ENCODE data around the gene RPS6KC1. TPM values are rescaled to one million over a fixed set of nuclear protein-coding genes. Genes with fewer than 3 reads are reported as not detected.
"Not testable (repeated sequence)": the region's sequence is repeated elsewhere in the genome, so short reads cannot be mapped to it uniquely, and the experiment has no call there.

The RPS6KC1 gene
- total RNA-seq, 4 donors from 2014 or later, result 22.9 to 30.1 (median 26.7) TPM

GRCh38 chr1:213303286-213303685 is 252.2 kb downstream of the RPS6KC1 start:
- H3K27me3 ChIP-seq, result no peaks in the 10 kb centered on the region
- no peak overlapping the region for H3K4me3 ChIP-seq
- 51 to 57% methylated on average over 8 of the region's 8 CpGs for WGBS, 2 donors
- DNase-seq (ENCODE audit: low spot score in 2 of 2), result no peak
- H3K4me1 ChIP-seq, result no peaks in the 10 kb centered on the region
- H3K27ac ChIP-seq, result no peak overlapping the region
- no peaks in the 10 kb centered on the region for H3K9me3 ChIP-seq
- TF ChIP-seq, protein P1, sequence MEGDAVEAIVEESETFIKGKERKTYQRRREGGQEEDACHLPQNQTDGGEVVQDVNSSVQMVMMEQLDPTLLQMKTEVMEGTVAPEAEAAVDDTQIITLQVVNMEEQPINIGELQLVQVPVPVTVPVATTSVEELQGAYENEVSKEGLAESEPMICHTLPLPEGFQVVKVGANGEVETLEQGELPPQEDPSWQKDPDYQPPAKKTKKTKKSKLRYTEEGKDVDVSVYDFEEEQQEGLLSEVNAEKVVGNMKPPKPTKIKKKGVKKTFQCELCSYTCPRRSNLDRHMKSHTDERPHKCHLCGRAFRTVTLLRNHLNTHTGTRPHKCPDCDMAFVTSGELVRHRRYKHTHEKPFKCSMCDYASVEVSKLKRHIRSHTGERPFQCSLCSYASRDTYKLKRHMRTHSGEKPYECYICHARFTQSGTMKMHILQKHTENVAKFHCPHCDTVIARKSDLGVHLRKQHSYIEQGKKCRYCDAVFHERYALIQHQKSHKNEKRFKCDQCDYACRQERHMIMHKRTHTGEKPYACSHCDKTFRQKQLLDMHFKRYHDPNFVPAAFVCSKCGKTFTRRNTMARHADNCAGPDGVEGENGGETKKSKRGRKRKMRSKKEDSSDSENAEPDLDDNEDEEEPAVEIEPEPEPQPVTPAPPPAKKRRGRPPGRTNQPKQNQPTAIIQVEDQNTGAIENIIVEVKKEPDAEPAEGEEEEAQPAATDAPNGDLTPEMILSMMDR (IDR thresholded peaks at IDR 0.05), result no peak
- no peak for TF ChIP-seq POLR2A (IDR thresholded peaks at IDR 0.05)
- no peak for TF ChIP-seq EP300 (IDR thresholded peaks at IDR 0.05)
- H3K36me3 ChIP-seq, result no peaks in the 10 kb centered on the region

DNA sequence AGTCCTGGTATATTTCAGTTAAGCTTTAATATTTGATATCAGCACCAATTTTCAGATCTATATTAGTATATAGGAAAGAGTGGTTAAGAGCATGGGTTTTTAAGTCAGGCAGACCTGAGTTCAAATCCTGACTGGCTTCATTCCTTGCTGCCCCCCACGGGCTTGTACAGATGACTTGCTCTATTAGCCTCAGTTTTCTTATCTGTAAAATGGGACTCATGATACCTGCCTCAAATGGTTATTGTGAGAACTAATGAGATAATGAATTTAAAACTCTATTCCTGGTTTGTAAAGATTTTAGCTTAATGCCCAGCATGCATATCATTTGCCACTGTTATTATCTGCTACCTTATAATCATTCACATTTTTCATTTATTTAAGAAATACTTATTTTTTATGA is 264.5 kb downstream of the RPS6KC1 start:
- no peak for DNase-seq (ENCODE audit: low spot score in 2 of 2)
- TF ChIP-seq POLR2A (IDR thresholded peaks at IDR 0.05) (no peak), EP300 (IDR thresholded peaks at IDR 0.05) (no peak)
- TF ChIP-seq, protein P1 (IDR thresholded peaks at IDR 0.05), result no peak
- Histone ChIP-seq H3K4me1 (no peaks in the 10 kb centered on the region), H3K36me3 (no peaks in the 10 kb centered on the region), H3K27ac (no peak overlapping the region), H3K9me3 (no peaks in the 10 kb centered on the region), H3K27me3 (no peaks in the 10 kb centered on the region), H3K4me3 (no peak overlapping the region)
- 79 to 97% methylated on average over 1 of the region's 1 CpG for WGBS, 2 donors

DNA sequence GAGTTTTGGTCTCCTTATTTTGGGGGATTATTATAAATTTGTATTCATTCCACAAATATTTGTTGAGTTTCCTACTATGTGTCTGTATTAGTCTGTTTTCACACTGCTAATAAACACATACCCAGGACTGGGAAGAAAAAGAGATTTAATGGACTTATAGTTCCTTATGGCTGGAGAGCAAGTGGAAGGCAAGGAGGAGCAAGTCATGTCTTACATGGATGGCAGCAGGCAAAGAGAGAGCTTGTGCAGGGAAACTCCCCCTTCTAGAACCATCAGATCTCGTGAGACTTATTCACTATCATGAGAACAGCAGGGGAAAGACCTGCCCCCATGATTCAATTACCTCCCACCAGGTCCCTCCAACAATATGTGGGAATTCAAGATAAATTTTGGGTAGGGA is 267.4 kb downstream of the RPS6KC1 start:
- not testable (repeated sequence) for H3K9me3 ChIP-seq; H3K27me3 ChIP-seq; H3K36me3 ChIP-seq; H3K4me1 ChIP-seq; H3K4me3 ChIP-seq; H3K27ac ChIP-seq; DNase-seq (ENCODE audit: low spot score in 2 of 2)
- WGBS, 2 donors, result 65 to 87% methylated on average over 1 of the region's 1 CpG

- H3K4me1 ChIP-seq, result peaks cover 0 to 2% (median 0%) of the 10 kb centered on the region in 4 donors
- 60 to 77% methylated on average over 6 of the region's 6 CpGs for whole genome bisulfite sequencing, 2 donors
- no peaks in the 10 kb centered on the region for H3K36me3 ChIP-seq
- no peaks in the 10 kb centered on the region for H3K9me3 ChIP-seq
- no peak overlapping the region for H3K4me3 ChIP-seq
- no peaks in the 10 kb centered on the region for H3K27me3 ChIP-seq
- TF ChIP-seq EP300 (IDR thresholded peaks at IDR 0.05) (no peak), POLR2A (IDR thresholded peaks at IDR 0.05) (no peak)
- TF ChIP-seq, protein P1 (IDR thresholded peaks at IDR 0.05), result no peak
- no peak overlapping the region for H3K27ac ChIP-seq
- DNase-seq (ENCODE audit: low spot score in 2 of 2), result no peak
Observed at GRCh38 chr1:213320191-213320870, 269.3 kb downstream of the RPS6KC1 start.

Other genes with a start within 250 kb of the RPS6KC1 start
- gene SPATA45, start 203.6 kb upstream of the RPS6KC1 start, total RNA-seq, result not detected
- 10 to 100 TPM in 3 of 4 donors, 1 to 10 TPM in 1; 3.7 to 29.4 (median 14.0) TPM for gene FLVCR1, start 193.0 kb upstream of the RPS6KC1 start, total RNA-seq
- under 1 TPM; under 0.01 to 0.63 (median 0.35) TPM for gene VASH2, start 100.7 kb upstream of the RPS6KC1 start, total RNA-seq
- gene ANGEL2, start 35.4 kb upstream of the RPS6KC1 start, total RNA-seq, result 10 to 100 TPM; 52.2 to 74.5 (median 68.8) TPM

Data from tibial nerve (tissue), 4 donors.